Effector memory CD8-positive, alpha-beta T cell (primary cell): ENCODE results near the gene PKIG.
A peak's percentile ranks its signal among the peaks of the same experiment; 100 is the strongest.

Experiments
- ATAC-seq: fragments of 150-1000 bp; cut with Tn5 transposase; replicated peaks from 2 replicates; pipeline ENCODE4 v1.10.0; 2021; ENCODE audit warnings: mild to moderate bottlenecking, moderate library complexity
- DNase-seq, 3 experiments: peaks; one replicate each; pipeline ENCODE4 v3.0.0; 2021
- H3K27ac Mint-ChIP-seq, 2 donors: one replicate each; pipeline ENCODE4 v1.8.0; 2022; ENCODE audit warnings: mild to moderate bottlenecking in 2 of 2, mixed read lengths in 2 of 2, moderate library complexity in 2 of 2
- H3K27me3 Mint-ChIP-seq, 2 donors: one replicate each; pipeline ENCODE4 v1.8.0; 2022; ENCODE audit warnings: mixed read lengths in 2 of 2
- H3K36me3 Mint-ChIP-seq: one replicate; pipeline ENCODE4 v1.8.0; 2022; ENCODE audit warnings: mild to moderate bottlenecking, moderate library complexity, mixed read lengths; ENCODE audit not compliant: insufficient read depth
- H3K4me1 Mint-ChIP-seq, 2 donors: one replicate each; pipeline ENCODE4 v1.8.0; 2022; ENCODE audit warnings: low read depth in 2 of 2, mixed read lengths in 2 of 2
- H3K4me3 Mint-ChIP-seq, 2 donors: one replicate each; pipeline ENCODE4 v1.8.0; 2022; ENCODE audit warnings: mild to moderate bottlenecking in 2 of 2, mixed read lengths in 2 of 2, moderate library complexity in 2 of 2
- H3K9me3 Mint-ChIP-seq, 2 donors: one replicate each; pipeline ENCODE4 v1.8.0; 2022; ENCODE audit warnings: mixed read lengths in 2 of 2

PKIG gene

GRCh38 chr20:44637042-44637441 is 54.7 kb downstream of the PKIG start:
- Mint-ChIP-seq H3K27ac (peak overlapping the region in 1 of 2 donors; percentile 25), H3K9me3 (no peaks in the 10 kb centered on the region), H3K36me3 (peaks cover 43% of the 10 kb centered on the region), H3K4me1 (peaks cover 20 to 25% of the 10 kb centered on the region in 2 donors), H3K27me3 (no peaks in the 10 kb centered on the region), H3K4me3 (no peak overlapping the region)
- no peak for ATAC-seq
- no peak for DNase-seq

- peaks cover 37% of the 10 kb centered on the region for H3K36me3 Mint-ChIP-seq
- ATAC-seq (no peak), DNase-seq (no peak)
- H3K4me3 Mint-ChIP-seq: no peak overlapping the region
- peak overlapping the region in 1 of 2 donors; percentile 25 for H3K27ac Mint-ChIP-seq
- no peaks in the 10 kb centered on the region for H3K27me3 Mint-ChIP-seq
- no peaks in the 10 kb centered on the region for H3K9me3 Mint-ChIP-seq
- H3K4me1 Mint-ChIP-seq: peaks cover 28 to 32% of the 10 kb centered on the region in 2 donors
These were observed 55.4 kb downstream of the PKIG start for GRCh38 chr20:44637522-44638372.

- Mint-ChIP-seq H3K36me3 (peaks cover 22% of the 10 kb centered on the region), H3K9me3 (no peaks in the 10 kb centered on the region), H3K27me3 (no peaks in the 10 kb centered on the region), H3K4me1 (peaks cover 50 to 55% of the 10 kb centered on the region in 2 donors), H3K27ac (peak overlapping the region; percentile 92 to 98), H3K4me3 (peak overlapping the region; percentile 74 to 75)
- no peak for ATAC-seq
- no peak for DNase-seq
These were observed 58.1 kb downstream of the PKIG start for GRCh38 chr20:44640522-44640921.

- DNase-seq (no peak), ATAC-seq (no peak)
- Mint-ChIP-seq H3K4me1 (peaks cover 56 to 61% of the 10 kb centered on the region in 2 donors), H3K4me3 (peak overlapping the region; percentile 74 to 75), H3K9me3 (no peaks in the 10 kb centered on the region), H3K36me3 (peaks cover 15% of the 10 kb centered on the region), H3K27me3 (no peaks in the 10 kb centered on the region), H3K27ac (peak overlapping the region; percentile 92 to 98)
These were observed 58.9 kb downstream of the PKIG start for GRCh38 chr20:44641325-44641724.

GRCh38 chr20:44642203-44643153 is 60.1 kb downstream of the PKIG start:
- Mint-ChIP-seq H3K9me3 (no peaks in the 10 kb centered on the region), H3K27ac (peak overlapping the region; percentile 92 to 98), H3K27me3 (no peaks in the 10 kb centered on the region), H3K4me3 (peak overlapping the region; percentile 74 to 75), H3K4me1 (peaks cover 67 to 72% of the 10 kb centered on the region in 2 donors), H3K36me3 (peaks cover 15% of the 10 kb centered on the region)
- peak in 2 of 3 experiments; percentile 28 to 33 for DNase-seq
- ATAC-seq: peak; percentile 38

GRCh38 chr20:44643154-44643519 is 60.8 kb downstream of the PKIG start:
- Mint-ChIP-seq H3K9me3 (no peaks in the 10 kb centered on the region), H3K4me3 (peak overlapping the region; percentile 74 to 75), H3K4me1 (peaks cover 71 to 72% of the 10 kb centered on the region in 2 donors), H3K27me3 (no peaks in the 10 kb centered on the region), H3K27ac (peak overlapping the region; percentile 92 to 98), H3K36me3 (peaks cover 15% of the 10 kb centered on the region)
- DNase-seq (no peak), ATAC-seq (no peak)

- no peaks in the 10 kb centered on the region for H3K27me3 Mint-ChIP-seq
- ATAC-seq (peak; percentile 48), DNase-seq (peak; percentile 45 to 53 (median 47))
- peaks cover 73 to 74% of the 10 kb centered on the region in 2 donors for H3K4me1 Mint-ChIP-seq
- peak overlapping the region; percentile 74 to 75 for H3K4me3 Mint-ChIP-seq
- peak overlapping the region; percentile 92 to 98 for H3K27ac Mint-ChIP-seq
- H3K9me3 Mint-ChIP-seq: no peaks in the 10 kb centered on the region
- peaks cover 15% of the 10 kb centered on the region for H3K36me3 Mint-ChIP-seq
These were observed 61.3 kb downstream of the PKIG start for GRCh38 chr20:44643596-44644229.

- ATAC-seq (peak; percentile 10), DNase-seq (peak in 1 of 3 experiments; percentile 7)
- peaks cover 74% of the 10 kb centered on the region in 2 donors for H3K4me1 Mint-ChIP-seq
- H3K4me3 Mint-ChIP-seq: peak overlapping the region; percentile 74 to 75
- H3K27me3 Mint-ChIP-seq: no peaks in the 10 kb centered on the region
- H3K9me3 Mint-ChIP-seq: no peaks in the 10 kb centered on the region
- peaks cover 15% of the 10 kb centered on the region for H3K36me3 Mint-ChIP-seq
- peak overlapping the region; percentile 92 to 98 for H3K27ac Mint-ChIP-seq
These were observed 61.8 kb downstream of the PKIG start for GRCh38 chr20:44644230-44644617.

GRCh38 chr20:44644667-44645131 is 62.3 kb downstream of the PKIG start:
- H3K9me3 Mint-ChIP-seq: no peaks in the 10 kb centered on the region
- peak; percentile 44 to 52 (median 48) for DNase-seq
- peak overlapping the region; percentile 74 to 75 for H3K4me3 Mint-ChIP-seq
- no peaks in the 10 kb centered on the region for H3K27me3 Mint-ChIP-seq
- ATAC-seq: peak; percentile 61
- peaks cover 73 to 79% of the 10 kb centered on the region in 2 donors for H3K4me1 Mint-ChIP-seq
- H3K27ac Mint-ChIP-seq: peak overlapping the region; percentile 92 to 98
- H3K36me3 Mint-ChIP-seq: peaks cover 14% of the 10 kb centered on the region

- Mint-ChIP-seq H3K36me3 (peaks cover 6% of the 10 kb centered on the region), H3K27me3 (no peaks in the 10 kb centered on the region), H3K4me1 (peaks cover 78 to 85% of the 10 kb centered on the region in 2 donors), H3K9me3 (no peaks in the 10 kb centered on the region), H3K4me3 (peak overlapping the region; percentile 74 to 75), H3K27ac (peak overlapping the region; percentile 92 to 98)
- no peak for ATAC-seq
- DNase-seq: peak in 2 of 3 experiments; percentile 9 to 24
These were observed 63.8 kb downstream of the PKIG start for GRCh38 chr20:44646023-44646640.

GRCh38 chr20:44646641-44647274 is 64.4 kb downstream of the PKIG start:
- Mint-ChIP-seq H3K4me1 (peaks cover 74 to 81% of the 10 kb centered on the region in 2 donors), H3K4me3 (peak overlapping the region; percentile 74 to 75), H3K27me3 (no peaks in the 10 kb centered on the region), H3K27ac (peak overlapping the region; percentile 92 to 98), H3K36me3 (peaks cover 7% of the 10 kb centered on the region), H3K9me3 (no peaks in the 10 kb centered on the region)
- no peak for ATAC-seq
- DNase-seq: no peak

GRCh38 chr20:44648068-44648467 is 65.7 kb downstream of the PKIG start:
- no peaks in the 10 kb centered on the region for H3K9me3 Mint-ChIP-seq
- H3K4me3 Mint-ChIP-seq: peak overlapping the region; percentile 86 to 90
- H3K27ac Mint-ChIP-seq: peak overlapping the region; percentile 92 to 98

More at GRCh38 chr20:44648068-44648467, 65.7 kb downstream of the PKIG start:
- DNase-seq: no peak
- Mint-ChIP-seq H3K36me3 (peaks cover 9% of the 10 kb centered on the region), H3K27me3 (no peaks in the 10 kb centered on the region), H3K4me1 (peaks cover 65 to 75% of the 10 kb centered on the region in 2 donors)
- no peak for ATAC-seq
